Measurements from ENCODE around the gene LRRC2.

- no peak for TF ChIP-seq CTCF (conservative IDR thresholded peaks at IDR 0.05 in 1 of 2, IDR thresholded peaks at IDR 0.05 in 1 of 2; ENCODE audit: low read depth in 1 of 2, low read length in 2 of 2)
- TF ChIP-seq EZH2 (IDR thresholded peaks at IDR 0.05; ENCODE audit: low read length, missing control alignments) = no peak
Observed at GRCh38 chr3:46489381-46489780, 76.7 kb downstream of the LRRC2 start.
